Heart right ventricle (tissue), 16 donors: ENCODE data around the gene ANKRD12. TPM values are rescaled to one million over a fixed set of nuclear protein-coding genes. Genes with fewer than 3 reads are reported as not detected.

Experiments
- ATAC-seq, 8 donors: fragments of 200-7000 bp; cut with Tn5 transposase; one replicate each; pipeline ENCODE4 v1.9.1; 2020; ENCODE audit warnings: mild to moderate bottlenecking in 8 of 8, moderate library complexity in 8 of 8, moderate number of reproducible peaks in 1 of 8
- DNase-seq, 2 donors: peaks; one replicate each; pipeline ENCODE4 v3.0.0-alpha.2; 2020
- H3K27ac ChIP-seq, 10 donors: fragments of 200-600 bp; sonication (generic) in 2 of 10; one replicate each; pipeline versions ENCODE4 v1.5.0 to v1.8.0; 2020 to 2022; ENCODE audit warnings: mild to moderate bottlenecking in 3 of 10
- H3K27me3 ChIP-seq, 7 donors: fragments of 200-600 bp; one replicate each; pipeline ENCODE4 v1.8.0; 2021 to 2022; ENCODE audit warnings: mild to moderate bottlenecking in 2 of 7
- H3K36me3 ChIP-seq, 9 donors: fragments of 200-600 bp; sonication (generic) in 1 of 9; one replicate each; pipeline versions ENCODE4 v1.5.0 to v1.8.0; 2020 to 2022; ENCODE audit warnings: mild to moderate bottlenecking in 2 of 9
- H3K4me1 ChIP-seq, 9 donors: fragments of 200-600 bp; sonication (generic) in 1 of 9; one replicate each; pipeline versions ENCODE4 v1.5.0 to v1.8.0; 2020 to 2022; ENCODE audit warnings: mild to moderate bottlenecking in 4 of 9
- H3K4me3 ChIP-seq, 10 donors: fragments of 200-600 bp; sonication (generic) in 2 of 10; one replicate each; pipeline versions ENCODE4 v1.5.0 to v1.8.0; 2020 to 2022; ENCODE audit warnings: mild to moderate bottlenecking in 7 of 10, moderate library complexity in 2 of 10
- H3K9me3 ChIP-seq, 11 donors: fragments of 200-600 bp in 10 of 11; sonication (generic) in 2 of 11; one replicate each; pipeline versions ENCODE4 v1.5.0 to v1.8.0; 2013 to 2022; ENCODE audit warnings: mild to moderate bottlenecking in 2 of 11, control low read depth in 1 of 11, moderate library complexity in 1 of 11
- WGBS, 2 donors: extraction: QIAGEN DNeasy Blood & Tissue Kit; methylation state at CpG; one replicate each; pipeline ENCODE4 v1.1.7; 2013; ENCODE audit warnings: inconsistent platforms in 1 of 2; 5-methylcytosine and 5-hydroxymethylcytosine counted together
- intact Hi-C, 10 donors: fragments of 100-400 bp; cut with DNase I; formaldehyde crosslinking; loops; one replicate each; pipeline versions ENCODE4 v1.11.1 to v1.14.2; 2022
- polyA plus RNA-seq, 2 donors: library from polyadenylated mRNA; stranded (reverse); fragments of 200-250 nt; gene quantifications; one replicate each; pipeline ENCODE4 v1.2.3, GENCODE V29; 2013
- total RNA-seq, 10 donors: library from RNA; stranded (reverse); fragmentation: NEBNext Ultra II Directional in 3 of 10; extraction: Animal tissue kit (Norgen Biotek cat#: 25700) in 3 of 10; gene quantifications; one replicate each; pipeline versions ENCODE4 v1.2.1 to v1.2.4, GENCODE V29; 2021 to 2023
- TF ChIP-seq, protein P1 (sequence below), 9 donors: fragments of 200-600 bp; sonication (generic) in 2 of 9; IDR thresholded peaks; one replicate each; pipeline versions ENCODE4 v1.5.0 to v1.8.0; 2021 to 2022; ENCODE audit warnings: antibody characterized with exemption in 9 of 9, mild to moderate bottlenecking in 5 of 9, moderate library complexity in 1 of 9
- donor health status: Arrhythmogenic right ventricular cardiomyopathy.
- donor health status: ischemic (EF 13 %, LVEDD 7.1; RV severe dilation, severe dysfunction).
- donor health status: healthy with polysubstance abuse.
- donor health status: DM: no; HTN: yes; CAD: no.
- donor health status: DM: no; HTN: no; CAD: no.
- donor health status: ischemic (EF 25% LVEDD 6.9; RV normal size, moderate dysfunction).
- donor health status: ischemic (EF 25% LVEDD 5.7; RV mildly dilated, moderate dysfunction).
- donor health status: healthy.
- donor health status: DM: yes; HTN: yes; CAD: no.
- donor health status: Ischemic cardiomyopathy.
- donor health status: ischemic (EF 35%, LVEDD 5.7; RV mildly dilated, moderate dysfunction).
- donor health status: nonischemic (EF 11% LVEDD 7.7; RV severe dilation, severe dysfunction).
- donor health status: DM: yes; HTN: yes; CAD: no.
- donor health status: PGD.
- donor health status: ischemic (EF 29% LVEDD 5.4; RV normal size, mild dysfunction).
- donor health status: nonischemic (EF 23%, LVEDD 6.1; RV moderate dilation, normal function).

ANKRD12 gene
- total and polyA plus RNA-seq, 12 donors, result 3.1 to 70.2 (median 55.5) TPM

DNA sequence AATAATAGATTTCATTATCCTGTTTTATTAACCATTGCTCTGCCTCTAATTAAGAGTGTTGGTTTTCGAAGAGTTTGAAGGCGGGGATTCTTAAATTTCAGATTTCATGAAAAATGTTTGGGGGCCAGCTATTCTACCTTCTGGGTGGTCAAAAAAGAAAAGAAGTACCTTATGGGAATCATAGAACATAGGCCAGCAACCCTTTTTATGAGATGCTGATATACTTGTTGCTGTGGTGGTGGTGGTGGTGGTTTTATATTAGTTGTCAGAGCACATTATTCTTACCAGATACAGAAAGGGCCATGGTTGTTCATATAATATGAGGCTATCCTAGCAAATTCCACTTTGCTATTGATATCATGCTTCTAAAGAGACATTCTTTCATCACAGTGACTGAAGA is 4.4 kb downstream of the ANKRD12 start:
- Histone ChIP-seq H3K9me3 (no peaks in the 10 kb centered on the region), H3K27me3 (no peaks in the 10 kb centered on the region), H3K4me3 (no peak overlapping the region), H3K27ac (peak overlapping the region in 1 of 10 donors; percentile 93), H3K36me3 (no peaks in the 10 kb centered on the region), H3K4me1 (peaks cover 0 to 84% (median 71%) of the 10 kb centered on the region in 9 donors)
- TF ChIP-seq, protein P1, sequence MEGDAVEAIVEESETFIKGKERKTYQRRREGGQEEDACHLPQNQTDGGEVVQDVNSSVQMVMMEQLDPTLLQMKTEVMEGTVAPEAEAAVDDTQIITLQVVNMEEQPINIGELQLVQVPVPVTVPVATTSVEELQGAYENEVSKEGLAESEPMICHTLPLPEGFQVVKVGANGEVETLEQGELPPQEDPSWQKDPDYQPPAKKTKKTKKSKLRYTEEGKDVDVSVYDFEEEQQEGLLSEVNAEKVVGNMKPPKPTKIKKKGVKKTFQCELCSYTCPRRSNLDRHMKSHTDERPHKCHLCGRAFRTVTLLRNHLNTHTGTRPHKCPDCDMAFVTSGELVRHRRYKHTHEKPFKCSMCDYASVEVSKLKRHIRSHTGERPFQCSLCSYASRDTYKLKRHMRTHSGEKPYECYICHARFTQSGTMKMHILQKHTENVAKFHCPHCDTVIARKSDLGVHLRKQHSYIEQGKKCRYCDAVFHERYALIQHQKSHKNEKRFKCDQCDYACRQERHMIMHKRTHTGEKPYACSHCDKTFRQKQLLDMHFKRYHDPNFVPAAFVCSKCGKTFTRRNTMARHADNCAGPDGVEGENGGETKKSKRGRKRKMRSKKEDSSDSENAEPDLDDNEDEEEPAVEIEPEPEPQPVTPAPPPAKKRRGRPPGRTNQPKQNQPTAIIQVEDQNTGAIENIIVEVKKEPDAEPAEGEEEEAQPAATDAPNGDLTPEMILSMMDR (IDR thresholded peaks at IDR 0.05), result no peak
- DNase-seq (no peak), ATAC-seq (no peak)
- intact Hi-C loops, result loop anchor here in 1 of 10 donors (5.0 kb wide), 1 partner anchor 34 kb away; no protein-coding TSS in a partner anchor
- WGBS, 2 donors, result 96 to 97% methylated on average over 2 of the region's 2 CpGs

- intact Hi-C loops, result loop anchor here in 2 of 10 donors (5.0 kb wide), 2 partner anchors 64 to 69 kb away; no protein-coding TSS in a partner anchor
- TF ChIP-seq, protein P1 (IDR thresholded peaks at IDR 0.05), result no peak
- DNase-seq (no peak), ATAC-seq (peak in 1 of 8 donors; percentile 27)
- no peaks in the 10 kb centered on the region for H3K9me3 ChIP-seq
- H3K4me3 ChIP-seq, result no peak overlapping the region
- no peaks in the 10 kb centered on the region for H3K27me3 ChIP-seq
- H3K36me3 ChIP-seq, result no peaks in the 10 kb centered on the region
- peaks cover 2 to 100% (median 81%) of the 10 kb centered on the region in 9 donors for H3K4me1 ChIP-seq
- WGBS, 2 donors, result 86 to 94% methylated on average over 1 of the region's 1 CpG
- peak overlapping the region in 2 of 10 donors; percentile 13 to 69 for H3K27ac ChIP-seq
These were observed 9.6 kb downstream of the ANKRD12 start for GRCh38 chr18:9146224-9146623.

DNA sequence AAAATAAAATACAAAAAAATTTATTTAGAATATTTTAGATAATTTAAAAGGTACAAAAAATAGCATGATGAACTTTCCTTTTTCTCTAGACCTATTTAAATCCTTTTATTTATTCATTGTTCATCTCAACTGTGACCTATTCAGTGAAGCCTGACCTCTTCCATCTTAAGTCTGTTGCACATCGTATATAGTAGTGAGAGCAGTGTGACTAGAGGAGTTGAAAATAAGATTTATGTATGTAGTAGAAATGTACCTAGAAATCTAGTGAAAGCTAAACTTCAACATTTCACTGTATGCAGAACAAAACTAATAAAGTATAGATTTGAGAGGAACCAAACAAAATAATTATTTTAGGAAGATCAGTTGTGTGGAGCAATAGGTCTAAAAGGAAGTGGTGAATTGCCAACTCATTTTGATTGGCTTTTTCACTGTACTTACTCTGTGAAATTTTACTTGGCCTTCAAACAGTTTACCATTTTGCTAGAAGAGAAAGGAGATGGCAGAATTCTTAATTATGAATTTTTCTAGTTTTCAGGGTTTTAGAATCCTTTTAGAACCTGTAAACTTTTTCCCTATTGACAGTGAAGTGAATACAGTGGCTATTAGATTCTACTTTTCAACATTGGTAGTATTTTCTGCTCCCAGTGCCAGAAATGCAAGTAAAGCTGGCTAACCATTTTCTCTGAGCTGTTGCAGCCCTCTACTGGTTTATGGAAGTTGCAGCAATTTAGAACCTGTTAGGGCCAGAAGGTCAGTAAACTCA is 11.0 kb downstream of the ANKRD12 start:
- TF ChIP-seq, protein P1 (IDR thresholded peaks at IDR 0.05), result peak; percentile 59 to 90 (median 79)
- Histone ChIP-seq H3K27ac (peak overlapping the region in 2 of 10 donors; percentile 42 to 69), H3K4me1 (peaks cover 2 to 100% (median 80%) of the 10 kb centered on the region in 9 donors), H3K9me3 (no peaks in the 10 kb centered on the region), H3K36me3 (no peaks in the 10 kb centered on the region), H3K4me3 (no peak overlapping the region), H3K27me3 (no peaks in the 10 kb centered on the region)
- DNase-seq, result peak in 1 of 2 donors; percentile 37
- intact Hi-C loops, result loop anchor here (1.0 to 5.0 kb wide), 5 partner anchors 45 to 75 kb away; partner anchors contain the start of gene NDUFV2 (in 1 of the 10)
- WGBS, 2 donors, result 16 to 28% methylated on average over 1 of the region's 1 CpG
- ATAC-seq, result peak; percentile 81 to 91 (median 87)

- Histone ChIP-seq H3K4me3 (no peak overlapping the region), H3K27me3 (no peaks in the 10 kb centered on the region), H3K27ac (peak overlapping the region in 2 of 10 donors; percentile 42 to 69), H3K36me3 (no peaks in the 10 kb centered on the region), H3K4me1 (peaks cover 2 to 100% (median 81%) of the 10 kb centered on the region in 9 donors), H3K9me3 (no peaks in the 10 kb centered on the region)
- intact Hi-C loops, result loop anchor here (1.0 to 5.0 kb wide), 5 partner anchors 45 to 75 kb away; partner anchors contain the start of gene NDUFV2 (in 1 of the 10)
- ATAC-seq (no peak), DNase-seq (no peak)
- TF ChIP-seq, protein P1 (IDR thresholded peaks at IDR 0.05), result no peak
- 47 to 59% methylated on average over 1 of the region's 1 CpG for WGBS, 2 donors
These were observed 11.6 kb downstream of the ANKRD12 start for GRCh38 chr18:9148203-9148552.
